Measurements from ENCODE around the gene LRRC8C.
"Not testable (repeated sequence)": the region's sequence is repeated elsewhere in the genome, so short reads cannot be mapped to it uniquely, and the experiment has no call there.

Gene LRRC8C

DNA sequence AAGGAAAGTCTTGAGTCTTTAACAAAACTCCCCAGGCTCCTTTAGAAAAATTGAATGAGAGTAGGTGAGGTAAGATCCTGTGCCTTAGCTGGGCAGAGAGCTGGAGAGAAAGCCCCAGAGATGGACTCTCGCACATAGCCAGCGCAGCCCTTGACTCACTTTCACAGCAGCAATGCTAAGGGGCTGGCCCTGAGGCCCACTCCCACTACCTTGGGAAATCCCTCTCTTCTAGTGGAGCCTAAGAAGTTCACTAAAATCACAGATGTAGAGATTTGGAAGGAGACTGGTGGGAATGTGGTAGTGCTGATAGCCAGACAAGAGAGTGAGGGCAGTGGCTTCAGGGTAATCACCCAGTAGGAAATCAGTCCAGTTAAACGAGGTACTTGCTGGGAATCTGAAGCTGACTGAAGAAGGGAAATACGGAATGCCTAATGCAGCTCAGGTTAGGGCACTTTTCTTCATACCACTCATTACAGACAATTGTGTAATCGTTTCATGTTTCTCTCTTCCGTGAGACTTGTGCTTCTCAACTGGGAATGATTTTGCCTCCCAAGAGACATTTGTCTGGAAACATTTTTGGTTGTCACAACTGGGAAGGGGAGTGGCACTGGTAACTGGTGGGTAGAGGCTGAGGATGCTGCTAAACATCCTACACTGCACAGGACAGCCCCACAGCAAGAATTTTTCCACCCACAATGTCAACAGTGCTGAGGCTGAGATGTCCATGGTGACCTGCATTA lies 42.4 kb upstream of the LRRC8C start:
- ATAC-seq (ENCODE audit: insufficient read depth, low read depth), result no peak
- Histone ChIP-seq H2AFZ (ENCODE audit: low read depth, low read length) (no peak overlapping the region), H3K27me3 (ENCODE audit: insufficient read depth, low read length, poor library complexity) (no peaks in the 10 kb centered on the region), H3K4me3 (ENCODE audit: low read depth in 1 of 2, low read length in 2 of 2) (no peak overlapping the region), H4K20me1 (ENCODE audit: insufficient read depth, low read length) (no peaks in the 10 kb centered on the region), H3K27ac (ENCODE audit: low read length) (no peak overlapping the region), H3K9me3 (ENCODE audit: insufficient read depth, low read length, severe bottlenecking) (no peaks in the 10 kb centered on the region), H3K4me1 (ENCODE audit: insufficient read depth, low read length) (no peaks in the 10 kb centered on the region), H3K4me2 (ENCODE audit: insufficient read depth, low read length) (no peak overlapping the region), H3K36me3 (ENCODE audit: insufficient read depth, low read length) (no peaks in the 10 kb centered on the region), H3K79me2 (ENCODE audit: insufficient read depth, low read length) (no peaks in the 10 kb centered on the region), H3K9ac (ENCODE audit: low read depth, low read length) (no peak overlapping the region)
- no peak for DNase-seq
- TF ChIP-seq CTCF (IDR thresholded peaks at IDR 0.05; ENCODE audit: borderline replicate concordance, extremely low read depth, low read length, poor library complexity, severe bottlenecking), result no peak
- no peak for TF ChIP-seq EZH2 (IDR thresholded peaks at IDR 0.05; ENCODE audit: borderline replicate concordance, low read depth, low read length, severe bottlenecking)

GRCh38 chr1:89592861-89593302 lies 40.0 kb upstream of the LRRC8C start:
- H3K79me2 ChIP-seq (ENCODE audit: insufficient read depth, low read length); H3K4me2 ChIP-seq (ENCODE audit: insufficient read depth, low read length); H3K9ac ChIP-seq (ENCODE audit: low read depth, low read length); H3K9me3 ChIP-seq (ENCODE audit: insufficient read depth, low read length, severe bottlenecking); H3K4me3 ChIP-seq (ENCODE audit: low read depth in 1 of 2, low read length in 2 of 2); H2AFZ ChIP-seq (ENCODE audit: low read depth, low read length); H3K36me3 ChIP-seq (ENCODE audit: insufficient read depth, low read length); H4K20me1 ChIP-seq (ENCODE audit: insufficient read depth, low read length); H3K27ac ChIP-seq (ENCODE audit: low read length); H3K27me3 ChIP-seq (ENCODE audit: insufficient read depth, low read length, poor library complexity); DNase-seq; H3K4me1 ChIP-seq (ENCODE audit: insufficient read depth, low read length); ATAC-seq (ENCODE audit: insufficient read depth, low read depth): not testable (repeated sequence)

DNA sequence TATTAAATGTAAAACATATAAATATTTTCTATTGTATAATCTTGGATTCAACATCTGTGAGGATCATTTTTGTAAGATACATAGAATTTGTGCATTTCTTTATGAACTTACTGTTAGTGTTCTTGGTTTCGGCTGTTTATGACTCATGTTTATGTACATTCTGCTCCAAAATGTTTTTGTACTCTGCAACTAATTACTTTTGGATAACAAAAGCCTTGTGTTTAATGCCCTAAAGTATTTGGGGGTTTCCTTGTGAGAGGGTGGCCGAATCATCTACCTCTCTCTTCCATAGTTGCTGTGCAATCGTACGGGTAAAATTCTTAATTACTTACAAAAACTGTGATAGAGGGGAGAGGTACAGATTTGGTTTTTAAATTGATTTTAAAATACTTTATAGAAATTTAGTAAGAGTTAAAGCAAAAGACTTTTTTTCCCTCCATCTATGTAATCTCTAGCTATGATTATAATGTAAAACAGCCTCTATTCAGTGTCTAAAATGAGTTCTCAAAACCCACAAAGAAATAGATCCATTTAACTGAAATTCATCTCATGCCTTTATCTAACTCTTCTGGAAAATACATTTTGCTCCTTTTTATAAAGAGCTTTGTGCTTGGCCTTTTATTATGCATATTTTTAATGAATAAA lies 38.7 kb upstream of the LRRC8C start:
- H3K36me3 ChIP-seq (ENCODE audit: insufficient read depth, low read length), result no peaks in the 10 kb centered on the region
- no peaks in the 10 kb centered on the region for H3K79me2 ChIP-seq (ENCODE audit: insufficient read depth, low read length)
- H3K4me2 ChIP-seq (ENCODE audit: insufficient read depth, low read length), result no peak overlapping the region
- no peak overlapping the region for H3K4me3 ChIP-seq (ENCODE audit: low read depth in 1 of 2, low read length in 2 of 2)
- no peaks in the 10 kb centered on the region for H3K9me3 ChIP-seq (ENCODE audit: insufficient read depth, low read length, severe bottlenecking)
- no peak overlapping the region for H2AFZ ChIP-seq (ENCODE audit: low read depth, low read length)
- H3K27me3 ChIP-seq (ENCODE audit: insufficient read depth, low read length, poor library complexity), result no peaks in the 10 kb centered on the region
- DNase-seq (no peak), ATAC-seq (ENCODE audit: insufficient read depth, low read depth) (no peak)
- no peaks in the 10 kb centered on the region for H4K20me1 ChIP-seq (ENCODE audit: insufficient read depth, low read length)
- no peaks in the 10 kb centered on the region for H3K4me1 ChIP-seq (ENCODE audit: insufficient read depth, low read length)
- no peak overlapping the region for H3K9ac ChIP-seq (ENCODE audit: low read depth, low read length)
- no peak overlapping the region for H3K27ac ChIP-seq (ENCODE audit: low read length)
- TF ChIP-seq CTCF (IDR thresholded peaks at IDR 0.05; ENCODE audit: borderline replicate concordance, extremely low read depth, low read length, poor library complexity, severe bottlenecking), result no peak
- no peak for TF ChIP-seq EZH2 (IDR thresholded peaks at IDR 0.05; ENCODE audit: borderline replicate concordance, low read depth, low read length, severe bottlenecking)

DNA sequence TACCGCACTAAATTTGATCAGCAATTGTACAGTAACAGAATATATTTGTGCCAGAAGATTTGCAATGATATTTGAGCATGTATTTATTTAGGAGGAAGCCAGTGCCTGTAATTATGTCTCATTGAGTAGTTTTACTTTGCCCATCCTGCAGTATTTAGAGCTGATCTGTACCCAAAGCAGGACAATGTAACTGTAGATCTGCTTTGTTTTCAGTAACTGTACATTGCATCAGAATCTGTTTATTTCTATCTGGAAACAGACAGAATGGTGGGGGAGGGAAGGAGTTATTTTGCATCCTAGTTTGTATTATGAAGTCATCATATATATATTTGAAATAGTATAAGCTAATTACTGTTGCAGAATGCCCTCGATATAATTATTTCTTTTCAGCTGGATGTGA lies 36.2 kb upstream of the LRRC8C start:
- Histone ChIP-seq H3K4me1 (ENCODE audit: insufficient read depth, low read length) (no peaks in the 10 kb centered on the region), H4K20me1 (ENCODE audit: insufficient read depth, low read length) (no peaks in the 10 kb centered on the region), H2AFZ (ENCODE audit: low read depth, low read length) (no peak overlapping the region), H3K4me2 (ENCODE audit: insufficient read depth, low read length) (no peak overlapping the region), H3K36me3 (ENCODE audit: insufficient read depth, low read length) (no peaks in the 10 kb centered on the region), H3K9ac (ENCODE audit: low read depth, low read length) (no peak overlapping the region), H3K27ac (ENCODE audit: low read length) (no peak overlapping the region), H3K79me2 (ENCODE audit: insufficient read depth, low read length) (no peaks in the 10 kb centered on the region), H3K9me3 (ENCODE audit: insufficient read depth, low read length, severe bottlenecking) (no peaks in the 10 kb centered on the region), H3K4me3 (ENCODE audit: low read depth in 1 of 2, low read length in 2 of 2) (no peak overlapping the region), H3K27me3 (ENCODE audit: insufficient read depth, low read length, poor library complexity) (no peaks in the 10 kb centered on the region)
- DNase-seq (no peak), ATAC-seq (ENCODE audit: insufficient read depth, low read depth) (no peak)
- TF ChIP-seq EZH2 (IDR thresholded peaks at IDR 0.05; ENCODE audit: borderline replicate concordance, low read depth, low read length, severe bottlenecking) (no peak), CTCF (IDR thresholded peaks at IDR 0.05; ENCODE audit: borderline replicate concordance, extremely low read depth, low read length, poor library complexity, severe bottlenecking) (no peak)
